GM19025 (cell line): ENCODE results near the gene SRBD1.

Source experiments
- ATAC-seq: cut with Tn5 transposase; IDR thresholded peaks from one replicate; pipeline ENCODE4 v1.9.1; 2021; ENCODE audit warnings: mild to moderate bottlenecking, low read depth, moderate library complexity; ENCODE audit not compliant: unreplicated experiment

SRBD1 gene

DNA sequence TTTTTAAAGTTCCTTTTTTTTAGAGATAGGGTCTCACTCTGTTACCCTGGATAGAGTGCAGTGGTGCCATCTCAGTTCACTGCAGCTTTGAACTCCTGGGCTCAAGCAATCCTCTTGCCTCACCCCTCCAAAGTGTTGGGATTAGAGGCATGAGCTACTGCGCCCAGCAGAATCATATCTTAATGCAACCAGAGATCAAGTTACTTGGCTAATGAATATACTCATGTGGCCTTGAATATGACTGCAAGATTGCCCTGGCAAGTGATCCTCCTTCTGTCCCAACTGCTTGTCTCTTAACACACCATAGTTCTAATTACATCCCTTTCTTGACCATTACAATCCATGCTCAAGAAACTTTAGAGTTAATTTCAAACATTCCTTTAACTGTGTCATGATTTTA lies 133.5 kb downstream of the SRBD1 start:
- no peak for ATAC-seq

DNA sequence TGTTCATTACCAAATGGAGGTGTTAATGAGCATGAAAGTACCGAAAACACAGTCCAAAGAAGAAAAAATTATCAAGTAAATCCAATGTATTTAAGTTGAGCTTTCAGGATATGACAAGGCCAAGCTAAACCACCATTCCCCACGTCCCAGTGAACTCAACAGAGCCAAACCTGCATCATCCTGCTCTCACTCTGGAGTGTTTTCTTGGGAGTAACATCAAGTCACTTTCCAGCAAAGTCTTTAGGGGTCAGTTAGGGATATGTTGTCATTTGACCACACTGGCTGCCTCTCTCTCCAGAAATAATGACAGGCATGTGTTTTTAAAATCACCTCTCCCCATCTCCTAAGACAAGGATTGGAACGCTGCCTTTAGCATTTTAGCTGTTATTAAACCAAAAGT lies 140.5 kb downstream of the SRBD1 start:
- no peak for ATAC-seq

DNA sequence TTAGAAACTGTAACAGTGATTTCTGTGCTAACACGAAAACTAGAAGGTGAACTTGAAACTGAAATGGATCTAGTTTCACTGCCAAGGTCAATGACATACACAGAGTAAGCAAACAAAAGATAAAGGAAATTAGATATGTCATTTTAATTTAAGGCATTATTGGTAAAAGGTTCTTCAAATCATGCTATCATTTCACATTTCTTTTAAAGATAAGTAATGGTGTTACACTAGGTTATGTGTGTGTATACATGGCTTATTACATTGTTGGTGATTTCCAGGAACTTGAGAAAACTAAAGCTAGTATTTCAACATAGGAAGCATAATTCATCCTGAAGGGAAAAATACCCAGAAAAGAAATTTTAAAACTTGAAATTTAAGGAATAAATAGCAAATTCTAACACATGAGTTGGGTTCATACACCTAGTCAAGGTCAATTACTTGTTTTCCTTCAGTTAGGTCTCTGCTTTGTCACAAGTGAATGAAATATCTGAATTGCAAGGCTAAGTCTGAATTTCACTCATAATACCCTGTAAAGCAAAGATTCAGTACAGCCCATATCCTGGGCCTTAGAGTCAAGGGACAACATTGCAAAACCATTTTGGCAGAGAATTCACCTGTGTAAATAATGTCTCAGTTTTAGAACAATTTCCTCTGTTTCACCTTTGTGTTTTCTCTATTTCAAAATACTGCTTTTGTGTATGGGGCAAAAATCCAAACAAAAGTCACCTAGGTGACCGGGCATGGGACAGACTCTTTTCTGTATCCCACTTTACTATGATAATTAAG lies 141.6 kb downstream of the SRBD1 start:
- peak; percentile 49 for ATAC-seq

DNA sequence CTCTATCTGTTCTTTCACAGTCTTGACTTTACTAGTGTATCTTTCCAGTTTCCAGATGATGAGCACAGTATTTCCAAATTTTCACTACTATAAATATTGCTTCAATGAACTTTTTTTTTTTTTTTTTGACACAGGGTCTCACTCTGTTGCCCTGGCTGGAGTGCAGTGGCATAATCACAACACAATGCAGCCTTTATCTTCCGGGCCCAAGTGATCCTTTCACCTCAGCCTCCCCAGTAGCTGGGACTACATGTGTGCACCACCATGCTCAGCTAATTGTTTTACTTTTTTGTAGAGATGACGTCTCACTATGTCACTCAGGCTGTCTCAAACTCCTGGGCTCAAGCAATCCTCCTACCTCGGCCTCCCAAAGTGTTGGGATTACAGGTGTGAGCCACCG lies 142.8 kb downstream of the SRBD1 start:
- ATAC-seq = no peak

DNA sequence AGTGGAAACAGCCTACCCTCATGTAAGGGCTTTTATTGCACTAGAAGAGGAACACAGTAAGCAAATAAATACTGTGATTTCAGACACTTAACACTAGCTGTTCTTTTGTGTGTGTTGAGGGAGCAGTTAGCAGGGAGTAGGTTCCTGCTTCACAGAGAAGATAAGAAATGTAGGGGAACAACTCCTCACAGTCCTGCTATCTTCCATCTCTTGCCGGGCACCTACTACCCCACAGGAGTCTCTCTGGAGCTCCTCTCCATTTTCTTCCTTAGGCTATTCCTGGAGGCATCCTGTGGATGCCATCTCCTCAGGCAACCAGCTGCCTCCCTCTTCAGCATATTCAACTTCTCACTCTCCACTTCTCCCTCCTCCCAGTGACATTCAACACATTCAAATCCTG lies 145.0 kb downstream of the SRBD1 start:
- ATAC-seq = no peak

DNA sequence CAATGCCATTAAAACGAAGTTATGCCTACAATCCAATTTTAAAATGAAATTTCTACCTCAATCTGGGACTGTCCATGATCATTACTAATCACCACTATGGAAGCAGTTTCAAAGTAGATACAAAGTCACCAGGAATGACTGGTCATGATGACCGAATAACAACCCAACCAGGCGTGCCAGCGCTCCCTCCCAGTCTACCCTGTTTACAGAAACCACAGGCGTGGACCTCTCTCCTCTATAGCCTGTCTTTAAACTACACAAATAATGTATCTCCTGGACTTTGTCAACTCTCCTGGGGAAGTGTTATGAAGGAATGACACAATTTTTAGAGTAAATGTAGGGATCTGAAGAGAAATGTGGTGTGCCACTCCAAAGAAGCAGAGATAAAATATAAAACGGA lies 150.2 kb downstream of the SRBD1 start:
- ATAC-seq = no peak

DNA sequence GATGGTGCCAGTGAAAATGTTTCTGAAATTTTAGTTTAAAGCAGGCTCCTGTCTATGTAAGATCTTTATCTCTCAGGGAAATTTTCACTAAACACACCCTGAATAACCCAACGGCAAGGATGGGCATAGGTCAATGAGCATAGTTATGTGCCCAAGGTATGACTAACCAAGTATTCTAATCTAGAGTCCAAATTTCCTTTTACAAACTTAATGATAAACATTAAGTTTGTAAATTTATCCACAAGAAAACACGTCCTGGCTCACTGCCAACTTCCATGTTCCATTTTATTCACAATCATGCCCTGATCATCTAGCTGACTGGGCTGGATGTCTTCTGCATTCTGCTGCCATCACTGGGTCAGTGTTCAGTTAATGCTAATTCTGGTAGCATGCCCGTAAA lies 151.2 kb downstream of the SRBD1 start:
- no peak for ATAC-seq

DNA sequence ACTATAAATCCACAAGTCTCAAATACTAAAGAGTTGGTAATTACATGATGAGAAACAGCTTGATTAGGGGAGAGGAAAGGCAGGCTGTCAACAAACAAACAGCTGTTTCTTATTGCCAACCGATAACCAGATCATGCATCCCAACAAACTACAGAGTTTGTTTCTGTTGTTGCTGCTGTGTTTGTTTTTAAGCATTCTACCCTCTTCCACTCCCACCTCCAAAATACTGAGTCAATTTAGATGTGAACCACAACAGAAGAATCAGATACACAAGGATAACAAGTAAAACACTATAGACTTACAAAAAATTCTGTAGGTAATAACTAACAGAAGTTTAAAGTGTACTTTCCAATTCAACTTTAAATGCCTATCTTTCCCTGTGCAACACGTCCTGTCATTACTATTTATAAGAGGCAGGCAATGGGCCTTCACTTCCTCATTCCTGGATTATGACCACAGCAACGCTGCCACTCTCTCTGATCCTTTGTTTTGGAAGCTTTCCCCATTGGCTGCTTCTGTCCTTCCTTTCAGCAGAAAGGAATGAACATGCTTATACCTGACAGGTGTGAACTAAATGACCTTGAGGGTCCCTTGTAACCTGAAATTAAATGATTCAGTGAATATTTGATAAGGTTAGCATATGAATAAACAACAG lies 152.0 kb downstream of the SRBD1 start:
- ATAC-seq = no peak

DNA sequence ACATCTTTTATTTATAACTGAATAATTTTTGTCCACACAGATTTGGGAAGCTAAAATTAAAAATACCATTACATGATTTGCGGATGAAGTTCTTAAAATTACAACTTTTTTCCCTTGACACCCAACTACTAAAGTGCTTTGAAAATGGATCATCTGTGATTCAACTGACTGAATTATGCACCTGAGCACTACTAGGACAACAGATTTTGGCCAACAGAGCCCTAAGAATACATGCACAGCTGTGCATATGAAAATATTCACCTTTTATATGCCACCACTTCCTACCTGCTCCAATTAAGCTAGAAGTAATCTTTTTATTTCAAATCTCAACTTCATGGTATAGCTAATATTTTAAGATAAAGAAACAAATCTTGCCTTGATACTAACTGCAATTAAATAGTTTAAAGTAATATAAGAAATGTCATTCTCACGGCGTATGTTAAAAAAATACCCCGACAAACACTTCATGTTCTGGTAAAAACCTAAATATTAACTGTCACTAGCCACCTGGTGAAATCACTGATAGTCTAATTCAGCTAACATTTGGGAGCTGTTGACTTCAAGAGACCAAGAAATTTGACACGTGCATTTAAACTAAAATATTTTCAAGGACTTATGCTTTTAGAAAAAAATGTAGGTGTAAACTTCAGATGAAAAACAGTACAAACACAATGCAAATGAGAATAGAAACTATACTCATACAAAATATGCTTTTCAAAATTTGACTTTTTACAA lies 153.7 kb downstream of the SRBD1 start:
- no peak for ATAC-seq

DNA sequence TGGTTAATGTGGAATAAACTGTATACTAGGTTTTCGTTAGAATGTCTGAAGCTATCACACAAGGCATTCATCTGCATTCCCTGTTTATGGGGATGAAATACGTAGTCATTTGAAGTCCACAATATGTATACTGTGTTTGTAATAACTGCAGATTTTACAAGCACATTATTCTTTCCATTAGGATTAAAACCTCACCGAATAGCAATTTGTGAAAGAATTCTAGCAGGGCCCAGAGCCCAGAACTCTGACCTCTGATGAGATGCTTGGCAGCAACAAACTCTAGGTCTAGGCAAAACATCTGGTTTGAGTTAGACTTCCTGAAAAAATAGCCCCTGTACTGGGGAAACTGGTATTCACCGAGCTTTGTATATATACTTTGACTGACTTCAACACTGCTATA lies 158.2 kb downstream of the SRBD1 start:
- ATAC-seq = no peak

DNA sequence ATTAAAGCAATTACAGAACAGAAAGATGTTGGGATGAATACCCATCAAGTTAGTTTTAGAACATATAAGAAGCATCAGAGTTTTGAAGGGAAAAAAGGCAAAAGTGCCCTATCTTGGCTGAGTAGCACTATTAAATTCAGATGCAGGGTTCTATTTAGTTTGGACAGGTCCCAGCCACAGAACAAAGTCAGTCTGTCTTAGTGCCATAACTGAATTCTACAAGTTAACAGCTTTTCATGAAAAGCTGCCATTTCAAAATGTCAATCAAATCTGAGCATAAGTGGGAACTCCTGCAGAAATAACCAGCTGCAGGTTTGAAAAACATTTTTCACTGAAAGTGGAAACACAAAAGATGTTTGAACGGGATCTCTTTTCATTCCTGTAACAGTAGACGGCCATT lies 160.4 kb downstream of the SRBD1 start:
- no peak for ATAC-seq

DNA sequence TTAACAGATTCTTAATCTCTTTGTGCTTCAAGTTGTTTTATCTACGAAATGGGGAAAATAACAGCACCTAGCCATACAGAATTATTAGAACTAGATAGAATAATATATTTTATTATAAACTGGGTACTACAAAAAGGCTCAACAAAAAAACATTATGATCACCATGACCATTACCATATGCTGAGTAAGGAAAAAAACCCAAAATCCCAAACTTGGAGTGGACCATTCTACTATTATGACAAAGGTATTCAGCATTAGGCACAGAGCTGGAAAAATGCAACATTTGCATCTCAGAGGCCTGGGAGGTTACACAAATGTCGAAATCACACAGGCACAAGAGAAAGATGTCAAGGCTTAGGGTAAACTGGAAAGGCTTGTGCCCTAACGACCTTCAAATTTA lies 162.8 kb downstream of the SRBD1 start:
- ATAC-seq = no peak

DNA sequence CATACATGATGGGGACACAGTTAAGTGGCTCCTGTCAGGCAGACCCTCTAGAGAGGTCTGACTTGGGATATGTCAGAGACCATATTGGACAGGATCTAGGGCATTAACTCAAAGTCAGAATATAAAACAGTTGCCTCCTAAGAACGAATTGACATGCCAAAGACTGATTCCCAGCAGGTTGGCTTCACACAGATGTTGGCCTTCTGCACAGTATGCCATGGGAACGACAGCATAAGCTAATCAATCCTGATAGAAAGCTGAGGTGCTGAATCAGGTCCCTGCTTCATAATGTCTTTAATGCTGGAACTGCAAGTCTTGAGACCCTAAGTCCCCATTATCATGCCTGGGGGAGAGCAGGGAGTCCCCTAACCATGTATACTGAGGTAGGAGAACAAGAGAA lies 165.1 kb downstream of the SRBD1 start:
- ATAC-seq = no peak

DNA sequence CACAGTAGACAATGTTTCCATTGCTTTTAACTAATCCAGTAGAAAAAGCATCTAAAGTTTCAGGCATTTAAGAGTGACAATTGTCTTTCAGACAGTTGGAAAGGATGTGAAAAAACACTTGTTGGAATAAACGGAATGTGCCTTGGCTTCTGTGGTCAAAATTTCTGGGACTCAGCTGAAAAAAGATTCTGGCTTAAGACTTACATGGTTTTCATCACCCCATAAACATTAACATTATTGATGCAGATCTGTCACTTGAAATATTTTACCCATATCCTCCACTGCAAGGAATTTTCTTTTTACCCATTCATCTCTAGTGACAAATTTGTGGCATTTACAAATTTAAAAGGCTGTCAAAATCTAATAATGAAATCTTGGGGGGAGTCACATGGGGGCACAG lies 166.0 kb downstream of the SRBD1 start:
- no peak for ATAC-seq

DNA sequence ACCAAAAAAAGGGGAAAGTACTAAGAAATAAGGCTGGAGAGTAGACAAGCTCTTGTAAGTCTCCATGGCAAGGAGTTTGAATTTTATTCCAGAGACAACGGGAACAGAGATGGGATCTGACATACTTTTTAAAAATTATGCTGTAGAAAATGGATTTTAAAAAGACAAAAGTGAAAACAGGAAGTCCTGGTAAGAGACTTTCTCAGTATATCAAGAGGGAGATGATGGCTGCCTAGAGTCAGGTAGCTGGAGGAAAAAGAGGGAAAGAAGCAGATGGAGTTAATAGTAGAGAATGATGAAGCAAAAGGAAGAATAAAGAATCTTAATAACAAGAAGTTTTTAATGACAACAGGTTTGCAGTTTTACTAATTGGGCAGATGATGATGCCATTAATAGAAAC lies 168.1 kb downstream of the SRBD1 start:
- no peak for ATAC-seq

DNA sequence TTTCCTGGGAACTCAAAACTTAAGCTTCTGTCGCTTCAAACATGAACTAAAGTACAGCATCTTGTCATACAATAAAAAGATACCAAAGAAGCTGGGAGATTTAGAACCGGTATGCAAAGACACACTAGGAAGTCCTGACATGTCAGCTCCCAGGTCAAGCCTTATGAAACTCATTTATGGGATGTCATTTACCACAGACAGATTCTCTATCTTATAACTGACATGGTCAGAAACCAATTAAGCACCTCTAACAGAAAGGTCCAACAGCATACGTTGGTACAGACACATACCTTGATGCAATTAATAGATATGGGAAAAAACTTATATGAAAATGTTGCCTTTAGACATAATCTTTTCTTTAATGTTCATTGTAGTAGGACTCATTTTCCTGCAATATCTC lies 169.0 kb downstream of the SRBD1 start:
- ATAC-seq = no peak

DNA sequence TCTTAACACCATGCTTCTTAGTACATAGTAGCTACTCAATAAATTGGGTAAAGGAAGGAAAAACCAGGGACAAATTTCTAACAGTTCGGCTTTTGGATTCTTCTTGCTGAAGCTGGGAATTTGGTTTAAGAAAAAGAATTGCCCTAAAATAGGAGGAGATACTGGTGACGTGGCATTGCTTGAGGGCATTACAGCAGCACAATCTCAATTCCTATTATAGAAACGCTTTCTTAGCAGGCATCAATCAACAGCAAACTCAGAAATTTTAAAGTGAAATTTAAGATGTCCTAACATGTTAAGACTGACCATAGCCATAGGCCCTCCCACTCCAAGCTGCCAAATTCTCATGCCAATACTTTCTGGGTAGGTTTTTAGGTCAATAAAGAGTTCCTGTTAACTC lies 169.5 kb downstream of the SRBD1 start:
- no peak for ATAC-seq

DNA sequence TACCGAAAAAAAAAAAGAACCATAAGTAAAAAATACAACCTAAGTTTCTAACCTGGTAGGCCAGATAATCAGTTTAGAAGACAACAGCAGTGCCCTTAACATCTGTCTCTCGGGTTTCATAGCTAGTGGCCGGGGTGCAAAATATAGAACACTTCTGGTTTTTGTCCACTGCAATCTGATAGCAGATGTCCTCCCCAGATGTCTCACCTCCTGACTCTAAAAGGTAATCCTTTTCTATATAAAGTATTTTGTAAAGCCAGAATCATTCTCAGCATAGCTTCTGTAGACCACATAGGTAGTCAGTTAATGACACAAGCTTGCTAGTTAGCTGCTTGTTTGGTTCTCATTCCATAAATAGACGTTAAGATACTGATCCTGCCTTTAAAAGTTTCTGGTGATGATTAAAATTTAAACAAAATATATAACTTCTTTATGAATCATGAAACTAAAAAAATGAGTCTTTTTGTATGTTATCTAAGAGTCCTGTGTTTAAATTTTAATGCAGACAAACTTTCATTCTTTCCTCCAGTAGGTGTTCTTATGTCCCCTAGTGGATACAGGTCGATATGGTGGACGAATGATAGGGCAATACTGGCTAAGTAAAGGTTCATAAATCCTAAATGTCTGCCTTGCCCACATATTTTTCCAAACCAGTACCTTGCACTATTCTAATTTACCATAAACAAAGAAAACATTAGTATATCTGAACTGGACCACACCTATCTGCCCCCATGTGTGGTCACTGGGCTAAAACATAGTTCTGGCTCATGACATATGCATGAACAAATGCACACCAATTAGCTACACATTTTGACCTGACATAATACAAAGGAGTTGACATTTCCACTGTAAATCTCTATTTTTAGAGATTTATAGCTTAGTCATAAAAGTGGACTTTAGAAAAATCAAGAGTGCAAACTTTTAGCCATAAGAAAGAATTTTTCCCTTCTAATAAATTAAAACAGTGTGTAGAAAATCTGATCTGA lies 171.0 kb downstream of the SRBD1 start:
- ATAC-seq = peak; percentile 75

DNA sequence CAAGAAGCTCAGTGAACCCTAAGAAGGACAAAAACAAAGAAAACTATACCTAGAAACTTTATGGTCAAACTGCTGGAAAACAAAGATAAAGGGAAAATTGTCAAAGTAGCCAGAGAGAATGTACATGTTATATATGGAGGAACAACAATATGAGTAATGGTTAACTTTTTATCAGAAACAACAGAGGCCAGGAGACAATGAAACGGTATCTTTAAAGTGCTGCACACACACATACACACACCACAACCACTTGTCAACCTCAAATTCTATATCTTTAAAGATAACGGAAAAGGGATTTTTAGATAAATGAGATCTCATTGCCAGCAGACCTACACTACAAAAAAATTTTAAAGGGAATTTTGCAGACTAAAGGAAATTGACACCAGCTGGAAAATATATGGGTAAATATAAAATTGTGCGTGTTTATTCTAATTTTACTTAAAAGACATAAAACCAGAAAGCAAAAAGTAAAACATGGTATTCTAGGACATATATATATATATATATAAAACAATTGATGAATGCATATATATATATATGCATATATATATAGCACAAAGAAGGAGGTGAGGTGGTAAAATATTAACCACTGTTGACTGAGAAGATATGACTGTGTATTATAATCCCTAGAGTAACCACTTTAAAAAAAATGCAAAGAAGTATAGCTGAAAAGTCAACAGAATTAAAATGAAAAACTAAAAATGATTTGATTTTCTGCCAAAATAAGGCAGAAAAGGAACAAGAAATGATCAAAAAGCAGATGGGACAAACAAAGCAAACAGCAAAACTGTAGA lies 172.0 kb downstream of the SRBD1 start:
- no peak for ATAC-seq

DNA sequence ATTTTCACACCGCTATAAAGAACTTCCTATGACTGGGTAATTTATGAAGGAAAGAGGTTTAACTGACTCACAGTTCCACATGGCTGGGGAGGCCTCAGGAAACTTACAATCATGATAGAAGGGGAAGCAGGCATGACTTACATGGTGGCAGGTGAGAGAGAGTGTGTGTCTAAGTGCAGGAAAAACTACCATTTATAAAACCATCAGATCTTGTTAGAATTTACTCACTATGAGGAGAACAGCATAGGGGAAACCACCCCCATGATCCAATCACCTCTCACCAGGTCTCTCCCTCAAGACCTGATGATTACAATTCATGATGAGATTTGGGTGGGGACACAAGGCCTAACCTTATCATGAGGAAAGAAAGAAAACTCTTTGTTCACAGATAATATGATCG lies 174.6 kb downstream of the SRBD1 start:
- ATAC-seq = no peak
